HFFc6 (cell line): Measurements from ENCODE around the gene PIGQ. TPM values are rescaled to one million over a fixed set of nuclear protein-coding genes. Genes with fewer than 3 reads are reported as not detected.

Experiments
- DNase-seq: peaks from one replicate; pipeline ENCODE4 v3.0.0-alpha.2; 2018
- H3K27ac Mint-ChIP-seq: 2 replicates; pipeline ENCODE4 v1.8.0; 2020; ENCODE audit warnings: mild to moderate bottlenecking, mixed read lengths
- H3K27me3 Mint-ChIP-seq: 2 replicates; pipeline ENCODE4 v1.8.0; 2021; ENCODE audit warnings: mild to moderate bottlenecking, moderate library complexity, mixed read lengths; ENCODE audit not compliant: insufficient read depth
- H3K36me3 Mint-ChIP-seq: 2 replicates; pipeline ENCODE4 v1.8.0; 2021; ENCODE audit warnings: low read depth, mixed read lengths
- H3K4me1 Mint-ChIP-seq: 2 replicates; pipeline ENCODE4 v1.8.0; 2020; ENCODE audit warnings: low read depth, mixed read lengths
- H3K4me3 Mint-ChIP-seq: 2 replicates; pipeline ENCODE4 v1.8.0; 2020; ENCODE audit warnings: mild to moderate bottlenecking, moderate library complexity, mixed read lengths
- H3K9me3 Mint-ChIP-seq: 2 replicates; pipeline ENCODE4 v1.8.0; 2020; ENCODE audit warnings: mild to moderate bottlenecking, mixed read lengths
- total RNA-seq, 6 experiments: library from RNA; stranded (reverse); fragmentation: NEBNext Ultra II Directional; extraction: Animal tissue kit (Norgen Biotek cat#: 25700); gene quantifications; 2 replicates in 1 of 6; 3 replicates in 5 of 6; pipeline ENCODE4 v1.2.3, GENCODE V29; 2021
- TF ChIP-seq, protein P1 (sequence below): fragments of 200-600 bp; sonication (generic); IDR thresholded peaks from 2 replicates; pipeline ENCODE4 v1.5.0; 2021; ENCODE audit warnings: antibody characterized with exemption, mild to moderate bottlenecking

Gene PIGQ
- total RNA-seq, 6 experiments from 2014 or later = 30.4 to 39.5 (median 35.4) TPM

DNA sequence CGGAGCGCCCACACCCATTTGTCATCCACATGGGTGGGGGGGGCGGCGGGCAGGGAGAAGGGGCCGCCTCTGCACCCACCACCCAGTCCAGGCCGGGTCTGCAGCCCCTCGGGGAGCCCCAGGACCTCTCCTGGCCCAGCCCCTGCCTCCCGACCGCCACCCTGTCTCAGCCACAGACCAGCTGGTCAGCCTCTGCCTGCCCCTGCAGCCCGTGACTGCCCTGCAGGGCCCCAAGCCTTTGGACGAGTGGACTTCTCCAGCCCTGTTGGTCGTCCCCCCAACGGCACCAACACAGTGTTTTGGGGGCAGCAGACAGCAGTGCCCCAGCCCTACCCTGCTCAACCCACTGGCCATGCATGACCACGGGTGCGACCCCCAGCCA, 8.4 kb upstream of the PIGQ start:
- H3K27ac Mint-ChIP-seq = no peak overlapping the region
- no peak overlapping the region for H3K4me3 Mint-ChIP-seq
- H3K4me1 Mint-ChIP-seq = no peaks in the 10 kb centered on the region
- H3K27me3 Mint-ChIP-seq = peaks cover 10% of the 10 kb centered on the region
- TF ChIP-seq, protein P1, sequence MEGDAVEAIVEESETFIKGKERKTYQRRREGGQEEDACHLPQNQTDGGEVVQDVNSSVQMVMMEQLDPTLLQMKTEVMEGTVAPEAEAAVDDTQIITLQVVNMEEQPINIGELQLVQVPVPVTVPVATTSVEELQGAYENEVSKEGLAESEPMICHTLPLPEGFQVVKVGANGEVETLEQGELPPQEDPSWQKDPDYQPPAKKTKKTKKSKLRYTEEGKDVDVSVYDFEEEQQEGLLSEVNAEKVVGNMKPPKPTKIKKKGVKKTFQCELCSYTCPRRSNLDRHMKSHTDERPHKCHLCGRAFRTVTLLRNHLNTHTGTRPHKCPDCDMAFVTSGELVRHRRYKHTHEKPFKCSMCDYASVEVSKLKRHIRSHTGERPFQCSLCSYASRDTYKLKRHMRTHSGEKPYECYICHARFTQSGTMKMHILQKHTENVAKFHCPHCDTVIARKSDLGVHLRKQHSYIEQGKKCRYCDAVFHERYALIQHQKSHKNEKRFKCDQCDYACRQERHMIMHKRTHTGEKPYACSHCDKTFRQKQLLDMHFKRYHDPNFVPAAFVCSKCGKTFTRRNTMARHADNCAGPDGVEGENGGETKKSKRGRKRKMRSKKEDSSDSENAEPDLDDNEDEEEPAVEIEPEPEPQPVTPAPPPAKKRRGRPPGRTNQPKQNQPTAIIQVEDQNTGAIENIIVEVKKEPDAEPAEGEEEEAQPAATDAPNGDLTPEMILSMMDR = no peak
- H3K36me3 Mint-ChIP-seq = no peaks in the 10 kb centered on the region
- no peaks in the 10 kb centered on the region for H3K9me3 Mint-ChIP-seq
- no peak for DNase-seq

- H3K4me3 Mint-ChIP-seq = no peak overlapping the region
- no peaks in the 10 kb centered on the region for H3K36me3 Mint-ChIP-seq
- H3K27ac Mint-ChIP-seq = no peak overlapping the region
- DNase-seq = no peak
- H3K9me3 Mint-ChIP-seq = no peaks in the 10 kb centered on the region
- peaks cover 10% of the 10 kb centered on the region for H3K27me3 Mint-ChIP-seq
- TF ChIP-seq, protein P1 = no peak
- H3K4me1 Mint-ChIP-seq = no peaks in the 10 kb centered on the region
These were observed 7.5 kb upstream of the PIGQ start for GRCh38 chr16:561957-562938.

GRCh38 chr16:563072-563644, 6.6 kb upstream of the PIGQ start:
- Mint-ChIP-seq H3K4me1 (no peaks in the 10 kb centered on the region), H3K4me3 (no peak overlapping the region), H3K9me3 (no peaks in the 10 kb centered on the region), H3K27me3 (peaks cover 10% of the 10 kb centered on the region), H3K36me3 (no peaks in the 10 kb centered on the region), H3K27ac (no peak overlapping the region)
- no peak for DNase-seq
- TF ChIP-seq, protein P1 = no peak

DNA sequence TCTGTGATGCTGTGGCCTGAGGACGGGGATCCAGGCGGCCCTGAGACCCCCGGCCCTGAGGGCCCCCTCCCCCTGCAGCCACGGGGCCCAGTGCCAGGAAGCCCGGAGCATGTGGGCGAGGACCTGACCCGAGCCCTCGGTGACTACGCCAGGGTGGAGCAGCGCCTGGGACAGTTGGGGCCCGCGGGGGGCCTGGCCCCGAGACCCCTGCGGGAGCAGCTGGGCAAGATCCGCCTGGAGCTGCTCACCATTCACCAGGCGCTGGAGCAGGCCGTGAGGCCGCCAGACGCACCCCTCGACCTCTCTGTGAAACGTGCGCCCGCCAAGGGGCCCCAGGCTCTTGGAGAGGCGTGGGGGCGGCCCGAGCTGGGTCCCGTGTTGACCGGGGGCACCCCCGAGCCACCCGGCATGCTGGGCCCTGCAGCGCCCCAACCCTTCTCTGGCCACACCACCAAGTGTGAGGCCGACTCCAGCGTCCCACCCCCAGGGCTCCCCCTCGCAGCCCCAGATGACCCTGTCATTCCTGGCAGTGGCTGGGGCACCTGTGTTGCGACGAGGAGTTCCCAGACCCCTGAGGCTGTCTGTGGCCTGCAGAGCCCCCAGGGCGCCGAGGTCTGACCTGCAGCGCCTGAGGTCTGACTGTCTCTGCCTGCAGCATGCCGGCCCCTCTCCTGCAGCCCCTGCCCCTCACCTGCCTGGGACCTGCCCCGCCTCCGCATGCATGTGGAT, 4.9 kb upstream of the PIGQ start:
- no peak overlapping the region for H3K4me3 Mint-ChIP-seq
- H3K27me3 Mint-ChIP-seq = peaks cover 3% of the 10 kb centered on the region
- no peaks in the 10 kb centered on the region for H3K36me3 Mint-ChIP-seq
- H3K4me1 Mint-ChIP-seq = peaks cover 8% of the 10 kb centered on the region
- TF ChIP-seq, protein P1 = no peak
- DNase-seq = no peak
- H3K9me3 Mint-ChIP-seq = no peaks in the 10 kb centered on the region
- H3K27ac Mint-ChIP-seq = no peak overlapping the region

DNA sequence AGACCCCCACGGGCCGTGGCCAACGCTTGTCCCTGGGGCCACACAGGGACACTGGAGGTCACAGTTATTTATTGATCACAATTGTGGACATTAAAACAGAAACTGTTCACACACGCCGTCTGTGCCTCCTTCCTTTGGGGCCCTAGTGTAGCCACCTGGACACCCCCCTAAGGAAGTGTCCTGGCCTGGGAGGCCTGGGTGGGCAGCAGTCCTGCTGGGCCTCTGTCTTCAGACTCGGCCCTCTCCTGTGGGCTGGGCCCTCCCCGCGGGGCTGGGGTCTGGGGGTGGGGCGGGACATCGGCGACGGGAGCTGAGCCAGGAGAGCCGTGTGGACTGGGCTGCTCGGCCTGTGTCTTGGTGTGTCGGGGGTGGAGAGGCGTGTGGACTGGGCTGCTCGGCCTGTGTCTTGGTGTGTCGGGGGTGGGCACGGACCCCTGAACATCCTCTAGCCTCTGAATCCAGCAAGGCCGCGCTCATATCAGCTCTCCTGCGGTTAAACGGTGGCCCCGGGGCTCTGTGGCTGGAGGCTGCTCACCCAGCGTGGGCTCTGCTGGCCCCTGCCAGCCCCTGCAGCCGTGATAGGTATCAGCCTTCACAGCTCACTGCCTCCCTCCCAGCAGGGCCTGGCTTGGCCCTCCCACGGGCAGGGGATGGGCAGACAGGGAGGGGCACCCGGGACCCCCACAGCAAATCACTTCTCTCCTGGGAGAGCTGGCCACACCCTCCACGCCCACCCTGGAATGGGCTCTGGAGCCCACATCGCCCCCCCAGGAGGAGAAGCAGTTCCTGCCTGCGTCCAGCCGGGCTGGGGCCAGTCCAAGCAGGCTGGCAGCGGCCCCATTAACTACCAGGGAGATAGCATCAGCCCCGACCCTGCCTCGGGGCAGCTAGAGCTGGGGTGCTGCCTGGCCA, 4.1 kb upstream of the PIGQ start:
- Mint-ChIP-seq H3K36me3 (no peaks in the 10 kb centered on the region), H3K4me3 (no peak overlapping the region), H3K27me3 (peaks cover 3% of the 10 kb centered on the region), H3K4me1 (peaks cover 10% of the 10 kb centered on the region), H3K9me3 (no peaks in the 10 kb centered on the region), H3K27ac (no peak overlapping the region)
- no peak for DNase-seq
- TF ChIP-seq, protein P1 = no peak
